Measurements from ENCODE around the gene CD79A.
"Not testable (repeated sequence)": the region's sequence is repeated elsewhere in the genome, so short reads cannot be mapped to it uniquely, and the experiment has no call there.

CD79A gene

GRCh38 chr19:41872775-41873647 is 4.1 kb upstream of the CD79A start:
- H3K36me3 ChIP-seq (ENCODE audit: control insufficient read depth, insufficient read depth, low read length): peaks cover 28% of the 10 kb centered on the region
- H3K9me3 ChIP-seq (ENCODE audit: control insufficient read depth, insufficient read depth, low read length): no peaks in the 10 kb centered on the region
- H3K27me3 ChIP-seq (ENCODE audit: control insufficient read depth, insufficient read depth, low read length): no peaks in the 10 kb centered on the region
- WGBS (ENCODE audit: insufficient coverage, insufficient read length): no CpG with 5 or more reads among the region's 18 CpGs
- peak; percentile 63 for DNase-seq (ENCODE audit: low read depth, low spot score)
- no peaks in the 10 kb centered on the region for H3K4me1 ChIP-seq (ENCODE audit: control insufficient read depth, insufficient read depth, low read length)
- H3K4me3 ChIP-seq (ENCODE audit: low read length): no peak overlapping the region
- no peak overlapping the region for H3K27ac ChIP-seq (ENCODE audit: low read length)

- not testable (repeated sequence) for H3K27me3 ChIP-seq (ENCODE audit: control insufficient read depth, insufficient read depth, low read length); H3K4me3 ChIP-seq (ENCODE audit: low read length); DNase-seq (ENCODE audit: low read depth, low spot score); H3K9me3 ChIP-seq (ENCODE audit: control insufficient read depth, insufficient read depth, low read length); H3K27ac ChIP-seq (ENCODE audit: low read length); H3K4me1 ChIP-seq (ENCODE audit: control insufficient read depth, insufficient read depth, low read length); H3K36me3 ChIP-seq (ENCODE audit: control insufficient read depth, insufficient read depth, low read length)
- no CpG with 5 or more reads among the region's 3 CpGs for WGBS (ENCODE audit: insufficient coverage, insufficient read length)
These were observed 1.1 kb upstream of the CD79A start for GRCh38 chr19:41875973-41876372.

DNA sequence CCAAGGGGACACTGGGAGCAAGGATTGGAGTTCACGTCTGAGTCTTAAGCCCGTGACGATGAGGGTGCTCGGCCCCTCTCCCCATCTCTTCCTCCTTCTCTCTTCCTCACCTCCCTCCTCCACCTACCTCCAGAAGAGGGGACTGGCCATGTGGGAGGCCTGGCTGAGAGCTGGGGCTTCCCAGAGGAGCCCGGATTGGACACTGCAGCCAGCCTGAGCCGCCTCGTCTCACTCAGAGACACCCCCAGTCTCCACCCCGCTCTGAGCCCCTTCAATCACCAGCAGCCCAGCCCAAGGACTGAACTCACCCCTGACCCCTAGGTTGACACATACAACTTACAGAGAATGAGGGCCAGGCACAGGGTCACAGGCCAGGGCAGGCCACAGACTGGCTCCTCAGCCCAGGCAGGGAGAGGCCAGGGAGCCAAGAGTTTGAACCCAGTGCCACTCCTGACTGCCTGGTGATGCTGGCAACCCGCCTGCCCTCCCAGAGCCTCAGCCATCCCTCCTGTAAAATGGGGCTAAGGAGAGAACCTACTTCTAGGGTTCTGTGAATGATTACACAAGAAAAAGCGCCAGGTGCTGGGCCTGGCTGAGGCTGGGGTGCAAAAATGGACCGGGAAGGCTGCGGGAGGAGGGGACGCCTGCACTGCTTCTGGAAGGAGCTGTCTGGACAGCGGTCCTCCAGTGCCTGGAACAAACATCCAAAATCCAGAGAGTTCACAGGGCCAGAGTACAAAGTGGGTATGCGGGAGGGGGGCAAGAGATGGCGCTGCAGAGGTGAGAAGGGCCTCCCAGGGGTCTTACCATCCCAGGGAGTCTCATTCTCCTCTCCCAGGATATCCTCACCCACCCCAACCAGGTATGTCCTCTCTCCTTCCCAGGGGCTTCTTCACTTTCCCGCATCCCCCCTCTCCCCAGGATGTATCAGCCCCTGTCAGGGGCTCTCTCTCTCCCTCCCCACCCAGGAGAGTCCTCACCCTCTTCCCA is 1.1 kb downstream of the CD79A start:
- no peaks in the 10 kb centered on the region; the same call in 1 of the 2 replicates for H3K36me3 ChIP-seq (ENCODE audit: control insufficient read depth, insufficient read depth, low read length)
- DNase-seq (ENCODE audit: low read depth, low spot score): no peak
- no peaks in the 10 kb centered on the region for H3K4me1 ChIP-seq (ENCODE audit: control insufficient read depth, insufficient read depth, low read length)
- H3K27ac ChIP-seq (ENCODE audit: low read length): no peak overlapping the region
- WGBS (ENCODE audit: insufficient coverage, insufficient read length): no CpG with 5 or more reads among the region's 17 CpGs
- H3K4me3 ChIP-seq (ENCODE audit: low read length): no peak overlapping the region
- no peaks in the 10 kb centered on the region; the same call in 1 of the 2 replicates for H3K27me3 ChIP-seq (ENCODE audit: control insufficient read depth, insufficient read depth, low read length)
- no peaks in the 10 kb centered on the region for H3K9me3 ChIP-seq (ENCODE audit: control insufficient read depth, insufficient read depth, low read length)

GRCh38 chr19:41879080-41879479 is 2.0 kb downstream of the CD79A start:
- no peak overlapping the region for H3K27ac ChIP-seq (ENCODE audit: low read length)
- WGBS (ENCODE audit: insufficient coverage, insufficient read length): no CpG with 5 or more reads among the region's 21 CpGs
- no peaks in the 10 kb centered on the region; the same call in 1 of the 2 replicates for H3K36me3 ChIP-seq (ENCODE audit: control insufficient read depth, insufficient read depth, low read length)
- no peaks in the 10 kb centered on the region; the same call in 1 of the 2 replicates for H3K27me3 ChIP-seq (ENCODE audit: control insufficient read depth, insufficient read depth, low read length)
- H3K4me1 ChIP-seq (ENCODE audit: control insufficient read depth, insufficient read depth, low read length): no peaks in the 10 kb centered on the region
- no peak overlapping the region for H3K4me3 ChIP-seq (ENCODE audit: low read length)
- H3K9me3 ChIP-seq (ENCODE audit: control insufficient read depth, insufficient read depth, low read length): no peaks in the 10 kb centered on the region
- DNase-seq (ENCODE audit: low read depth, low spot score): no peak

- Histone ChIP-seq H3K36me3 (ENCODE audit: control insufficient read depth, insufficient read depth, low read length) (no peaks in the 10 kb centered on the region; the same call in 1 of the 2 replicates), H3K4me1 (ENCODE audit: control insufficient read depth, insufficient read depth, low read length) (no peaks in the 10 kb centered on the region), H3K27ac (ENCODE audit: low read length) (no peak overlapping the region), H3K27me3 (ENCODE audit: control insufficient read depth, insufficient read depth, low read length) (no peaks in the 10 kb centered on the region; the same call in 1 of the 2 replicates), H3K4me3 (ENCODE audit: low read length) (no peak overlapping the region), H3K9me3 (ENCODE audit: control insufficient read depth, insufficient read depth, low read length) (no peaks in the 10 kb centered on the region)
- WGBS (ENCODE audit: insufficient coverage, insufficient read length): no CpG with 5 or more reads among the region's 7 CpGs
- no peak for DNase-seq (ENCODE audit: low read depth, low spot score)
These were observed 2.7 kb downstream of the CD79A start for GRCh38 chr19:41879670-41880328.

DNA sequence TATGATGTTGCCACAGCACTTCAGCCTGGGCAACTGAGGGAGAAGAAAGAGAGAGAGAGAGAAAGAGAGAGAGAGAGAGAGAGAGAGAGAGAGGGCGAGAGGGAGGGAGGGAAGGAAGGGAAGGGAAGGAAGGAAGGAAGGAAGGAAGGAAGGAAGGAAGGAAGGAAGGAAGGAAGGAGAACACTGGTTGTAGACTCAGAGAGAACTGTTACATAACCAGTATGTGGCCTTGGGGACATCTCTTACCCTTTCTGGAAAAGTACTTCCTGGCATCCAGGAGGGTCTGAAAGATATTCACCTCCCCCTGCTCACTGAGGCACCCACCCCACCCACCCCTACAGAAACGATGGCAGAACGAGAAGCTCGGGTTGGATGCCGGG is 3.2 kb downstream of the CD79A start:
- Histone ChIP-seq H3K27me3 (ENCODE audit: control insufficient read depth, insufficient read depth, low read length) (no peaks in the 10 kb centered on the region; the same call in 1 of the 2 replicates), H3K27ac (ENCODE audit: low read length) (no peak overlapping the region), H3K9me3 (ENCODE audit: control insufficient read depth, insufficient read depth, low read length) (no peaks in the 10 kb centered on the region), H3K4me1 (ENCODE audit: control insufficient read depth, insufficient read depth, low read length) (no peaks in the 10 kb centered on the region), H3K4me3 (ENCODE audit: low read length) (no peak overlapping the region), H3K36me3 (ENCODE audit: control insufficient read depth, insufficient read depth, low read length) (no peaks in the 10 kb centered on the region; the same call in 1 of the 2 replicates)
- WGBS (ENCODE audit: insufficient coverage, insufficient read length): no CpG with 5 or more reads among the region's 5 CpGs
- DNase-seq (ENCODE audit: low read depth, low spot score): no peak

DNA sequence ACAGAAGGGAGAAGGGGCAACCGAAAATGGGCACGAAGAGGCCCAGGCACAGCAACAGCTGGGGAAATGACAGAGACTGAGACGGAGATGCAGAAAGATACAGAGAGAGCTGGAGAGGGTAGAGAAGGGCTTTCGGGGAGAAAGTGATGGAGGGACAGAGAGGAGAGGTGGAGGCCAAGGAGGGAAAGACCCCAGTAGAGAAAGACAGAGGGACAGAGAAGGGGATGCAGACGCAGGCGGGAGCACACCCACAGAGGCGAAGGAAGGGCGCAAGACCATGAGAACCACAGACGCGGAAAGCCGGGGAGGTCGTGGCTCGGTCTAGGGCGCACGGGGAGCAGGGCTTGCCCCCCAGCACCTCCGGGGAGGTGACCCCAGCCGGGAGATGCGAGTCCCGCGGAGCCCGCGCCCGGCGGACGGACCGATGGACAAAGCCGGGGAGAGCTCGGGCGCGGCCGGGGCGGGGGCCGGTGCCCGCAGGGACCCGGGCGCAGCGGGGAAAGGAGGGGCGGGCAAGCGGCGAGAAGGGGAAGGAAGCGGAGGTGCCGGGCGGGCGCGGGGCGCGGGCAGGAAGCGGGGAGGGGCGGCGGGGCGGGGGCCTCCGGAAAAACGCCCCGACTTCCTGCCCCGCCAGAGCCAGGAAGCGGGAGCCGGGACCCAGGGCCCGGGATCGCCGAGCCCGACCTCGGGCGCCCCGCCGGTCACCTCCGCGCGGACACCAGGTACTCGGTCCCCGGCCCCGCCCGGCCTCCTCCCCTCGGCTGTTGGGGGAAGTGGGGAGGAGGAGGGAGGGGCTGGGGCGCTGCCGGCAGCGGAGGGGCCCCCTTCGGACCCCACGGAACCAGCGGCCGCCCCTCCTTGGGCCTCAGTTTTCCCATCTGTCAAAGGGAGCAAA is 5.7 kb downstream of the CD79A start, which contains the start of gene ARHGEF1:
Gene ARHGEF1 (plus strand): TSS at position 617 of the 895 bp plus-strand sequence. CDS start 4,899 bp downstream, outside the sequence.
- H3K9me3 ChIP-seq (ENCODE audit: control insufficient read depth, insufficient read depth, low read length): no peaks in the 10 kb centered on the region
- DNase-seq (ENCODE audit: low read depth, low spot score): no peak
- H3K4me1 ChIP-seq (ENCODE audit: control insufficient read depth, insufficient read depth, low read length): peaks cover 4% of the 10 kb centered on the region; the same call in 1 of the 2 replicates
- WGBS (ENCODE audit: insufficient coverage, insufficient read length): no CpG with 5 or more reads among the region's 80 CpGs
- peak within 1 kb of the TSS; percentile 57 for H3K4me3 ChIP-seq (ENCODE audit: low read length)
- no peaks in the 10 kb centered on the region; the same call in 1 of the 2 replicates for H3K36me3 ChIP-seq (ENCODE audit: control insufficient read depth, insufficient read depth, low read length)
- H3K27ac ChIP-seq (ENCODE audit: low read length): no peak within 1 kb of the TSS
- no peaks in the 10 kb centered on the region; the same call in 1 of the 2 replicates for H3K27me3 ChIP-seq (ENCODE audit: control insufficient read depth, insufficient read depth, low read length)

- no peak for DNase-seq (ENCODE audit: low read depth, low spot score)
- H3K4me1 ChIP-seq (ENCODE audit: control insufficient read depth, insufficient read depth, low read length): peaks cover 8% of the 10 kb centered on the region
- no peak overlapping the region for H3K27ac ChIP-seq (ENCODE audit: low read length)
- H3K36me3 ChIP-seq (ENCODE audit: control insufficient read depth, insufficient read depth, low read length): no peaks in the 10 kb centered on the region; the same call in 1 of the 2 replicates
- H3K9me3 ChIP-seq (ENCODE audit: control insufficient read depth, insufficient read depth, low read length): no peaks in the 10 kb centered on the region
- no peaks in the 10 kb centered on the region; the same call in 1 of the 2 replicates for H3K27me3 ChIP-seq (ENCODE audit: control insufficient read depth, insufficient read depth, low read length)
- no CpG with 5 or more reads among the region's 23 CpGs for WGBS (ENCODE audit: insufficient coverage, insufficient read length)
- peak overlapping the region; percentile 57 for H3K4me3 ChIP-seq (ENCODE audit: low read length)
These were observed 6.4 kb downstream of the CD79A start for GRCh38 chr19:41883463-41883820.
